Measurements from ENCODE around the gene ADORA1.

GRCh38 chr1:203161703-203162102, 34.2 kb downstream of the ADORA1 start:
- no peak for TF ChIP-seq POLR2AphosphoS5 (IDR thresholded peaks at IDR 0.05; ENCODE audit: low read depth, low read length)
- no peak for TF ChIP-seq POLR2A (IDR thresholded peaks at IDR 0.05; ENCODE audit: low read depth, low read length)
